IMR-90 (cell line): ENCODE results near the gene PAPPA. TPM values are rescaled to one million over a fixed set of nuclear protein-coding genes. Genes with fewer than 3 reads are reported as not detected.

Experiments
- ATAC-seq: fragments of 200-7000 bp; cut with Tn5 transposase; 2 replicates; pipeline ENCODE4 v1.9.1; 2020; ENCODE audit warnings: low read depth, mild to moderate bottlenecking, moderate library complexity
- BruUV-seq: library from RNA; stranded (reverse); fragments of 400-500 nt; replicated peaks from 2 replicates; lab custom pipeline; 2021; lab: Mats Ljungman, UMichigan
- CTCF ChIA-PET: fragments of 300-600 bp; formaldehyde crosslinking; extraction: SDS; loops from one replicate; lab custom pipeline; 2021; ENCODE audit warnings: antibody characterized with exemption; lab: Yijun Ruan, JAX
- POLR2A ChIA-PET: fragments of 300-600 bp; sonication (Branson Sonifier 250); formaldehyde crosslinking; loops from one replicate; lab custom pipeline; 2022; ENCODE audit warnings: antibody characterized with exemption; ENCODE audit not compliant: unreplicated experiment; lab: Charles Lee
- DNase-seq: peaks from one replicate; pipeline ENCODE4 v3.0.0; 2013
- H2AFZ ChIP-seq: replicated peaks from 2 replicates; pipeline ENCODE3; 2013; ENCODE audit warnings: low read length, mild to moderate bottlenecking; ENCODE audit not compliant: poor library complexity
- H2AK5ac ChIP-seq: 2 replicates; pipeline ENCODE4 v1.6.1; 2013; ENCODE audit warnings: low read depth, low read length, inconsistent platforms
- H2AK9ac ChIP-seq: replicated peaks from 2 replicates; pipeline ENCODE3; 2013; ENCODE audit warnings: mild to moderate bottlenecking, low read depth, low read length, moderate library complexity; ENCODE audit not compliant: poor library complexity
- H2BK120ac ChIP-seq: 2 replicates; pipeline ENCODE4 v1.6.1; 2013; ENCODE audit warnings: low read depth, low read length, inconsistent platforms
- H2BK15ac ChIP-seq: 3 replicates; pipeline ENCODE4 v1.6.1; 2013; ENCODE audit warnings: low read depth, low read length, inconsistent platforms
- H2BK20ac ChIP-seq: 2 replicates; pipeline ENCODE4 v1.6.1; 2013; ENCODE audit warnings: low read depth, mild to moderate bottlenecking, inconsistent platforms, low read length, moderate library complexity
- H2BK5ac ChIP-seq: 2 replicates; pipeline ENCODE4 v1.6.1; 2013; ENCODE audit warnings: mild to moderate bottlenecking, low read depth, low read length, inconsistent platforms; ENCODE audit not compliant: poor library complexity, severe bottlenecking
- H3K14ac ChIP-seq: replicated peaks from 2 replicates; pipeline ENCODE4 v1.6.1; 2013; ENCODE audit warnings: low read depth, low read length, inconsistent platforms
- H3K18ac ChIP-seq: 2 replicates; pipeline ENCODE4 v1.6.1; 2013; ENCODE audit warnings: low read depth, low read length, control low read depth
- H3K23ac ChIP-seq: 2 replicates; pipeline ENCODE4 v1.6.1; 2013; ENCODE audit warnings: low read depth, low read length, inconsistent platforms
- H3K27ac ChIP-seq: 2 replicates; pipeline ENCODE4 v1.5.1; 2013; ENCODE audit warnings: mild to moderate bottlenecking, control low read depth, low read length; ENCODE audit not compliant: insufficient read depth
- H3K27me3 ChIP-seq: 2 replicates; pipeline ENCODE4 v1.6.1; 2013; ENCODE audit warnings: low read length; ENCODE audit not compliant: control insufficient read depth, insufficient read depth
- H3K36me3 ChIP-seq: 2 replicates; pipeline ENCODE4 v1.6.1; 2013; ENCODE audit warnings: low read length, mixed read lengths; ENCODE audit not compliant: control insufficient read depth, insufficient read depth
- H3K4ac ChIP-seq: 2 replicates; pipeline ENCODE4 v1.6.1; 2013; ENCODE audit warnings: low read depth, low read length, inconsistent platforms
- H3K4me1 ChIP-seq: 2 replicates; pipeline ENCODE4 v1.6.1; 2013; ENCODE audit warnings: low read length, mixed read lengths; ENCODE audit not compliant: control insufficient read depth, insufficient read depth
- H3K4me2 ChIP-seq: 2 replicates; pipeline ENCODE4 v1.6.1; 2013; ENCODE audit warnings: low read depth, mild to moderate bottlenecking, control low read depth, low read length, moderate library complexity
- H3K4me3 ChIP-seq: 2 replicates; pipeline ENCODE4 v1.5.1; 2013; ENCODE audit warnings: low read depth, mild to moderate bottlenecking, control low read depth, low read length, moderate library complexity; ENCODE audit not compliant: insufficient read depth
- H3K56ac ChIP-seq: 2 replicates; pipeline ENCODE4 v1.6.1; 2013; ENCODE audit warnings: low read length, inconsistent platforms; ENCODE audit not compliant: insufficient read depth; ENCODE audit errors: extremely low read depth
- H3K79me1 ChIP-seq, 2 experiments: 2 replicates each; pipeline ENCODE4 v1.6.1; 2013; ENCODE audit warnings: low read length in 2 of 2, inconsistent platforms in 1 of 2, low read depth in 1 of 2
- H3K9ac ChIP-seq: 2 replicates; pipeline ENCODE4 v1.6.1; 2013; ENCODE audit warnings: low read depth, low read length, control low read depth
- H3K9me1 ChIP-seq: 2 replicates; pipeline ENCODE4 v1.6.1; 2013; ENCODE audit warnings: low read length, inconsistent platforms; ENCODE audit not compliant: insufficient read depth
- H3K9me3 ChIP-seq: 2 replicates; pipeline ENCODE4 v1.6.1; 2013; ENCODE audit warnings: low read length; ENCODE audit not compliant: control insufficient read depth, insufficient read depth
- H4K20me1 ChIP-seq: 2 replicates; pipeline ENCODE4 v1.6.1; 2013; ENCODE audit warnings: low read length, inconsistent platforms; ENCODE audit not compliant: insufficient read depth
- H4K5ac ChIP-seq: 2 replicates; pipeline ENCODE4 v1.6.1; 2013; ENCODE audit warnings: mild to moderate bottlenecking, low read depth, low read length, control low read depth
- H4K8ac ChIP-seq, 2 experiments: 2 replicates each; pipeline ENCODE4 v1.6.1; 2013; ENCODE audit warnings: low read depth in 2 of 2, low read length in 2 of 2, control low read depth in 1 of 2, inconsistent platforms in 1 of 2
- H4K91ac ChIP-seq: 2 replicates; pipeline ENCODE4 v1.6.1; 2013; ENCODE audit warnings: low read depth, low read length, inconsistent platforms; ENCODE audit not compliant: insufficient read depth
- ELK1 ChIP-seq: fragments of 150-350 bp; IDR thresholded peaks from 2 replicates; pipeline ENCODE4 v1.6.1; 2016; ENCODE audit warnings: low read depth, mild to moderate bottlenecking, low read length, moderate library complexity, borderline replicate concordance
- MAZ ChIP-seq: IDR thresholded peaks from 2 replicates; pipeline ENCODE4 v1.6.1; 2012; ENCODE audit warnings: low read depth, mild to moderate bottlenecking, low read length, improper control_type of control experiment, moderate library complexity, borderline replicate concordance
- RAD21 ChIP-seq: IDR thresholded peaks from 2 replicates; pipeline ENCODE4 v1.6.1; 2012; ENCODE audit warnings: low read length, improper control_type of control experiment
- whole genome bisulfite sequencing, 2 experiments: methylation state at CpG; one replicate each; pipeline versions ENCODE4 v1.1.5 to v1.1.7; 2013; ENCODE audit warnings: missing lambda C conversion rate in 2 of 2; ENCODE audit not compliant: insufficient read length in 1 of 2; ENCODE audit errors: extremely low coverage in 2 of 2; 5-methylcytosine and 5-hydroxymethylcytosine counted together
- dilution Hi-C: fragments of 300-500 bp; cut with HindIII; formaldehyde crosslinking; loops from one replicate; pipeline ENCODE4 v1.14.3; 2018; ENCODE audit warnings: low sequenced_read_pairs; ENCODE audit not compliant: unreplicated experiment
- in situ Hi-C: fragments of 300-500 bp; cut with MboI; formaldehyde crosslinking; loops from 3 replicates; pipeline ENCODE4 v1.14.3; 2019; ENCODE audit warnings: low sequenced_read_pairs, inconsistent platforms, mixed read lengths
- intact Hi-C: fragments of 100-400 bp; cut with micrococcal nuclease; formaldehyde crosslinking; loops from 2 replicates; pipeline ENCODE4 v1.10.0; 2022
- polyA plus RNA-seq, 3 experiments: library from polyadenylated mRNA; depleted of rRNA; stranded (reverse); fragments of >200 nt; gene quantifications; 2 replicates each; pipeline ENCODE4 v1.2.3, GENCODE V29; 2012; ENCODE audit warnings: low replicate concordance in 1 of 3
- total RNA-seq: library from RNA; depleted of rRNA; stranded (reverse); fragments of >200 nt; gene quantifications from 2 replicates; pipeline ENCODE4 v1.2.3, GENCODE V29; 2012
- TF ChIP-seq, protein P1 (sequence below): conservative IDR thresholded peaks from 2 replicates; pipeline ENCODE4 v1.5.1; 2012; ENCODE audit warnings: mild to moderate bottlenecking, low read depth, low read length, improper control_type of control experiment

Gene PAPPA
- total and polyA plus RNA-seq, 2 of the 4 experiments (the other 2 are of a cell fraction): 8.3 to 12.4 TPM

DNA sequence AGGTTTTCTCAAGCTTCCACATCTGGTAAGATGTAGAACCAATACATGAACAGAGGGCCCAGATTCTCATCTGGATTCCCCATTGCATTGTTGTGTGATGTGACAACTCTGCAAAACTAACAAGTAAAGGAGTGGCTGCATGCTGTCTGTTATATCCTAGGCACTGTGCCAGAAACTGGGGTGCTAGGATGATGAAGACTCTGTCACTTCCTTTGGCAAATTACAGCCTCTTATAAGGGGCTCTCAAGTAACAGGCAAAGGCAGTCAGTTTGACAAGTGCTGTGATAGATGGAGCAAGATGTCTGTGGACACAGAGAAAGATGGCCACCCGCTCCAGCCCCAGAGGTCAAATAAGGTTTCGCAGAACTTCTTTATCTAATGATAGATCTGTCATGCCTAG lies 115.7 kb downstream of the PAPPA start:
- CTCF ChIA-PET: interaction anchor here (0.6 kb wide), 1 partner anchor 90 kb away, joined by 3 read pairs; no protein-coding TSS in a partner anchor
- WGBS, 2 experiments: no CpG with 5 or more reads among the region's 2 CpGs
- no TSS peak for BruUV-seq

More for the DNA sequence above, 115.7 kb downstream of the PAPPA start:
- H2BK120ac ChIP-seq: no peak overlapping the region
- no peak overlapping the region for H4K91ac ChIP-seq
- H2BK15ac ChIP-seq: no peak overlapping the region
- peaks cover 7% of the 10 kb centered on the region; the same call in 1 of the 2 replicates for H4K20me1 ChIP-seq
- in situ Hi-C loops: no loop called here
- no peak overlapping the region for H4K8ac ChIP-seq
- H3K9me3 ChIP-seq: no peaks in the 10 kb centered on the region
- H3K79me1 ChIP-seq: no peaks in the 10 kb centered on the region
- TF ChIP-seq RAD21 (no peak), MAZ (no peak), ELK1 (no peak)
- TF ChIP-seq, protein P1, sequence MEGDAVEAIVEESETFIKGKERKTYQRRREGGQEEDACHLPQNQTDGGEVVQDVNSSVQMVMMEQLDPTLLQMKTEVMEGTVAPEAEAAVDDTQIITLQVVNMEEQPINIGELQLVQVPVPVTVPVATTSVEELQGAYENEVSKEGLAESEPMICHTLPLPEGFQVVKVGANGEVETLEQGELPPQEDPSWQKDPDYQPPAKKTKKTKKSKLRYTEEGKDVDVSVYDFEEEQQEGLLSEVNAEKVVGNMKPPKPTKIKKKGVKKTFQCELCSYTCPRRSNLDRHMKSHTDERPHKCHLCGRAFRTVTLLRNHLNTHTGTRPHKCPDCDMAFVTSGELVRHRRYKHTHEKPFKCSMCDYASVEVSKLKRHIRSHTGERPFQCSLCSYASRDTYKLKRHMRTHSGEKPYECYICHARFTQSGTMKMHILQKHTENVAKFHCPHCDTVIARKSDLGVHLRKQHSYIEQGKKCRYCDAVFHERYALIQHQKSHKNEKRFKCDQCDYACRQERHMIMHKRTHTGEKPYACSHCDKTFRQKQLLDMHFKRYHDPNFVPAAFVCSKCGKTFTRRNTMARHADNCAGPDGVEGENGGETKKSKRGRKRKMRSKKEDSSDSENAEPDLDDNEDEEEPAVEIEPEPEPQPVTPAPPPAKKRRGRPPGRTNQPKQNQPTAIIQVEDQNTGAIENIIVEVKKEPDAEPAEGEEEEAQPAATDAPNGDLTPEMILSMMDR: no peak
- intact Hi-C loops: no loop called here
- H2AK9ac ChIP-seq: no peak overlapping the region
- no peak overlapping the region for H3K4ac ChIP-seq
- peaks cover 6% of the 10 kb centered on the region for H3K9me1 ChIP-seq
- H2BK5ac ChIP-seq: no peak overlapping the region
- H3K56ac ChIP-seq: no peak overlapping the region
- peaks cover 41% of the 10 kb centered on the region for H3K36me3 ChIP-seq
- no peaks in the 10 kb centered on the region for H3K27me3 ChIP-seq
- no peak overlapping the region for H2AFZ ChIP-seq
- DNase-seq (no peak), ATAC-seq (no peak)
- no peak overlapping the region for H2AK5ac ChIP-seq
- POLR2A ChIA-PET: no interaction called here
- no peak overlapping the region for H3K18ac ChIP-seq
- no peak overlapping the region for H3K9ac ChIP-seq
- no peak overlapping the region for H3K14ac ChIP-seq
- H3K27ac ChIP-seq: no peak overlapping the region
- dilution Hi-C loops: no loop called here
- no peak overlapping the region for H2BK20ac ChIP-seq
- no peak overlapping the region for H3K4me2 ChIP-seq
- H4K5ac ChIP-seq: no peak overlapping the region
- H3K4me1 ChIP-seq: no peaks in the 10 kb centered on the region; the same call in none of the 2 replicates
- H3K4me3 ChIP-seq: no peak overlapping the region
- no peak overlapping the region for H3K23ac ChIP-seq
